Psoas muscle (tissue), 8 donors: ENCODE results near the gene PLEKHM3. TPM values are rescaled to one million over a fixed set of nuclear protein-coding genes. Genes with fewer than 3 reads are reported as not detected.

Experiments used
- ATAC-seq, 4 donors: fragments of 200-7000 bp; cut with Tn5 transposase; one replicate each; pipeline ENCODE4 v1.9.1; 2020; ENCODE audit warnings: moderate library complexity in 3 of 4, mild to moderate bottlenecking in 2 of 4
- DNase-seq, 2 donors: peaks; one replicate each; pipeline ENCODE4 v3.0.0-alpha.2; 2020
- H3K27ac ChIP-seq: fragments of 200-600 bp; one replicate; pipeline ENCODE4 v1.8.0; 2022
- H3K27me3 ChIP-seq, 3 donors: fragments of 200-600 bp in 1 of 3; one replicate each; pipeline versions ENCODE4 v1.6.1 to v1.8.0; 2013 to 2022; ENCODE audit warnings: low read length in 2 of 3, mild to moderate bottlenecking in 2 of 3, moderate library complexity in 1 of 3; ENCODE audit not compliant: insufficient read depth in 3 of 3
- H3K36me3 ChIP-seq, 2 donors: fragments of 200-600 bp in 1 of 2; one replicate each; pipeline versions ENCODE4 v1.6.1 to v1.8.0; 2013 to 2022; ENCODE audit warnings: low read depth in 1 of 2, mild to moderate bottlenecking in 1 of 2, moderate library complexity in 1 of 2; ENCODE audit not compliant: insufficient read depth in 1 of 2
- H3K4me1 ChIP-seq: fragments of 200-600 bp; one replicate; pipeline ENCODE4 v1.8.0; 2022
- H3K4me3 ChIP-seq: fragments of 200-600 bp; one replicate; pipeline ENCODE4 v1.8.0; 2022; ENCODE audit warnings: mild to moderate bottlenecking
- H3K9me3 ChIP-seq: fragments of 200-600 bp; one replicate; pipeline ENCODE4 v1.8.0; 2022
- CTCF ChIP-seq: fragments of 200-600 bp; IDR thresholded peaks from one replicate; pipeline ENCODE4 v1.8.0; 2022; ENCODE audit warnings: antibody characterized with exemption
- WGBS, 3 donors: extraction: QIAGEN DNeasy Blood & Tissue Kit; methylation state at CpG; one replicate each; pipeline versions ENCODE4 v1.1.6 to v1.1.7; 2013; 5-methylcytosine and 5-hydroxymethylcytosine counted together
- intact Hi-C, 2 donors: fragments of 100-400 bp; cut with DNase I; formaldehyde crosslinking; loops; one replicate each; pipeline versions ENCODE4 v1.11.0 to v1.14.2; 2022
- polyA plus RNA-seq, 3 donors: library from polyadenylated mRNA; stranded (reverse); fragments of 200-250 nt; gene quantifications; one replicate each; pipeline ENCODE4 v1.2.3, GENCODE V29; 2013
- total RNA-seq, 4 donors: library from RNA; stranded (reverse); fragmentation: NEBNext Ultra II Directional in 2 of 4; extraction: Animal tissue kit (Norgen Biotek cat#: 25700) in 2 of 4; gene quantifications; one replicate each; pipeline versions ENCODE4 v1.2.1 to v1.2.4, GENCODE V29; 2021 to 2023
- donor health status: healthy with polysubstance abuse.
- donor health status: DM: no; HTN: no; CAD: no; lungs with moderate emphysema.
- donor health status: Bipolar disorder and iron deficiency.
- donor health status: healthy.
- donor health status: DM: yes; HTN: yes; CAD: no.
- donor health status: DM: no; HTN: no; CAD: no.
- donor health status: DM: no; HTN: no; CAD: no.
- donor health status: DM: yes; HTN: yes; CAD: no.

Gene PLEKHM3
- total and polyA plus RNA-seq, 7 donors = 1.1 to 5.7 (median 4.0) TPM

GRCh38 chr2:207816546-207816945 lies 208.8 kb downstream of the PLEKHM3 start:
- Histone ChIP-seq H3K4me1 (peaks cover 5% of the 10 kb centered on the region), H3K9me3 (no peaks in the 10 kb centered on the region), H3K27ac (no peak overlapping the region), H3K36me3 (no peaks in the 10 kb centered on the region), H3K4me3 (no peak overlapping the region), H3K27me3 (no peaks in the 10 kb centered on the region)
- no peak for TF ChIP-seq CTCF
- ATAC-seq (no peak), DNase-seq (no peak)
- WGBS, 3 donors = 59 to 70% (median 61%) methylated on average over 5 of the region's 5 CpGs
- intact Hi-C loops = no loop called here

GRCh38 chr2:207815254-207815653 lies 210.1 kb downstream of the PLEKHM3 start:
- TF ChIP-seq CTCF = no peak

GRCh38 chr2:207813942-207814341 lies 211.4 kb downstream of the PLEKHM3 start:
- no peak for DNase-seq
- intact Hi-C loops = no loop called here
- WGBS, 3 donors = 80 to 98% (median 94%) methylated on average over 6 of the region's 6 CpGs
- H3K9me3 ChIP-seq = no peaks in the 10 kb centered on the region
- no peak for ATAC-seq
- no peak overlapping the region for H3K4me3 ChIP-seq
- H3K27me3 ChIP-seq = no peaks in the 10 kb centered on the region
- H3K4me1 ChIP-seq = no peaks in the 10 kb centered on the region
- H3K27ac ChIP-seq = no peak overlapping the region
- no peaks in the 10 kb centered on the region for H3K36me3 ChIP-seq
- no peak for TF ChIP-seq CTCF

More at GRCh38 chr2:207815254-207815653, 210.1 kb downstream of the PLEKHM3 start:
- intact Hi-C loops = no loop called here
- no peak for DNase-seq
- WGBS, 3 donors = 93 to 95% (median 95%) methylated on average over 3 of the region's 3 CpGs
- no peaks in the 10 kb centered on the region for H3K36me3 ChIP-seq
- no peak overlapping the region for H3K4me3 ChIP-seq
- ATAC-seq = no peak
- no peaks in the 10 kb centered on the region for H3K27me3 ChIP-seq
- H3K27ac ChIP-seq = no peak overlapping the region
- H3K4me1 ChIP-seq = peaks cover 1% of the 10 kb centered on the region
- H3K9me3 ChIP-seq = no peaks in the 10 kb centered on the region

GRCh38 chr2:207813221-207813916 lies 212.0 kb downstream of the PLEKHM3 start:
- H3K9me3 ChIP-seq = no peaks in the 10 kb centered on the region
- H3K27ac ChIP-seq = no peak overlapping the region
- no peaks in the 10 kb centered on the region for H3K36me3 ChIP-seq
- ATAC-seq = no peak
- H3K4me1 ChIP-seq = no peaks in the 10 kb centered on the region
- 79% methylated on average over 15 of the region's 15 CpGs for WGBS, 3 donors
- no peaks in the 10 kb centered on the region for H3K27me3 ChIP-seq
- intact Hi-C loops = no loop called here
- no peak for TF ChIP-seq CTCF
- no peak overlapping the region for H3K4me3 ChIP-seq
- no peak for DNase-seq

GRCh38 chr2:207812726-207813080 lies 212.6 kb downstream of the PLEKHM3 start:
- Histone ChIP-seq H3K4me3 (no peak overlapping the region), H3K36me3 (no peaks in the 10 kb centered on the region), H3K27me3 (no peaks in the 10 kb centered on the region), H3K9me3 (no peaks in the 10 kb centered on the region), H3K4me1 (no peaks in the 10 kb centered on the region), H3K27ac (no peak overlapping the region)
- 84 to 95% (median 87%) methylated on average over 3 of the region's 3 CpGs for WGBS, 3 donors
- DNase-seq (no peak), ATAC-seq (no peak)
- intact Hi-C loops = no loop called here
- TF ChIP-seq CTCF = no peak
